HFFc6 (cell line): Measurements from ENCODE around the gene HOXD11. TPM values are rescaled to one million over a fixed set of nuclear protein-coding genes. Genes with fewer than 3 reads are reported as not detected.
A peak's percentile ranks its signal among the peaks of the same experiment; 100 is the strongest.

Experiments
- DNase-seq: peaks from one replicate; pipeline ENCODE4 v3.0.0-alpha.2; 2018
- H3K27ac Mint-ChIP-seq: 2 replicates; pipeline ENCODE4 v1.8.0; 2020; ENCODE audit warnings: mild to moderate bottlenecking, mixed read lengths
- H3K27me3 Mint-ChIP-seq: 2 replicates; pipeline ENCODE4 v1.8.0; 2021; ENCODE audit warnings: mild to moderate bottlenecking, moderate library complexity, mixed read lengths; ENCODE audit not compliant: insufficient read depth
- H3K36me3 Mint-ChIP-seq: 2 replicates; pipeline ENCODE4 v1.8.0; 2021; ENCODE audit warnings: low read depth, mixed read lengths
- H3K4me1 Mint-ChIP-seq: 2 replicates; pipeline ENCODE4 v1.8.0; 2020; ENCODE audit warnings: low read depth, mixed read lengths
- H3K4me3 Mint-ChIP-seq: 2 replicates; pipeline ENCODE4 v1.8.0; 2020; ENCODE audit warnings: mild to moderate bottlenecking, moderate library complexity, mixed read lengths
- H3K9me3 Mint-ChIP-seq: 2 replicates; pipeline ENCODE4 v1.8.0; 2020; ENCODE audit warnings: mild to moderate bottlenecking, mixed read lengths
- CTCF ChIP-seq: fragments of 200-600 bp; sonication (generic); IDR thresholded peaks from 2 replicates; pipeline ENCODE4 v1.5.0; 2021; ENCODE audit warnings: antibody characterized with exemption, mild to moderate bottlenecking
- total RNA-seq, 6 experiments: library from RNA; stranded (reverse); fragmentation: NEBNext Ultra II Directional; extraction: Animal tissue kit (Norgen Biotek cat#: 25700); gene quantifications; 2 replicates in 1 of 6; 3 replicates in 5 of 6; pipeline ENCODE4 v1.2.3, GENCODE V29; 2021

HOXD11 gene
- total RNA-seq, 6 experiments from 2014 or later, result 6.0 to 10.2 (median 7.6) TPM

- Mint-ChIP-seq H3K27ac (no peak overlapping the region), H3K4me3 (no peak overlapping the region; the same call in 1 of the 2 replicates), H3K27me3 (peaks cover 56% of the 10 kb centered on the region), H3K9me3 (no peaks in the 10 kb centered on the region), H3K36me3 (no peaks in the 10 kb centered on the region), H3K4me1 (peaks cover 20% of the 10 kb centered on the region)
- TF ChIP-seq CTCF, result no peak
- no peak for DNase-seq
Observed at GRCh38 chr2:176156301-176156806, 49.3 kb downstream of the HOXD11 start.

- Mint-ChIP-seq H3K4me1 (peaks cover 26% of the 10 kb centered on the region), H3K4me3 (peak within 1 kb of the TSS; percentile 71; the same call in 1 of the 2 replicates), H3K27ac (no peak within 1 kb of the TSS), H3K36me3 (no peaks in the 10 kb centered on the region), H3K27me3 (peaks cover 59% of the 10 kb centered on the region), H3K9me3 (no peaks in the 10 kb centered on the region)
- no peak for DNase-seq
- TF ChIP-seq CTCF, result no peak
Observed at GRCh38 chr2:176156807-176157498, 49.9 kb downstream of the HOXD11 start, which contains the start of gene HOXD3. TSS of gene HOXD3 (plus strand) at chr2:176157307. CDS start at chr2:176169115, 11,808 bp downstream.

GRCh38 chr2:176157499-176158185, 50.6 kb downstream of the HOXD11 start:
- Mint-ChIP-seq H3K9me3 (no peaks in the 10 kb centered on the region), H3K27ac (no peak overlapping the region), H3K4me1 (peaks cover 31% of the 10 kb centered on the region), H3K36me3 (no peaks in the 10 kb centered on the region), H3K27me3 (peaks cover 66% of the 10 kb centered on the region), H3K4me3 (peak overlapping the region; percentile 71; the same call in 1 of the 2 replicates)
- TF ChIP-seq CTCF, result no peak
- DNase-seq, result no peak

- Mint-ChIP-seq H3K9me3 (no peaks in the 10 kb centered on the region), H3K27me3 (peaks cover 71% of the 10 kb centered on the region), H3K36me3 (no peaks in the 10 kb centered on the region), H3K4me1 (peaks cover 31% of the 10 kb centered on the region), H3K27ac (no peak overlapping the region), H3K4me3 (peak overlapping the region; percentile 71)
- DNase-seq, result no peak
- no peak for TF ChIP-seq CTCF
Observed at GRCh38 chr2:176158186-176158591, 51.1 kb downstream of the HOXD11 start.

- no peak overlapping the region for H3K27ac Mint-ChIP-seq
- peaks cover 4% of the 10 kb centered on the region; the same call in 1 of the 2 replicates for H3K36me3 Mint-ChIP-seq
- H3K27me3 Mint-ChIP-seq, result peaks cover 76% of the 10 kb centered on the region
- no peak for DNase-seq
- no peak for TF ChIP-seq CTCF
- H3K9me3 Mint-ChIP-seq, result peaks cover 4% of the 10 kb centered on the region
- H3K4me3 Mint-ChIP-seq, result peak overlapping the region; percentile 26; the same call in 1 of the 2 replicates
- H3K4me1 Mint-ChIP-seq, result peaks cover 31% of the 10 kb centered on the region
Observed at GRCh38 chr2:176158855-176159662, 52.0 kb downstream of the HOXD11 start.
